GM23338 (cell line): ENCODE measurements around the gene ZIC5. TPM values are rescaled to one million over a fixed set of nuclear protein-coding genes. Genes with fewer than 3 reads are reported as not detected.

Experiments used
- ATAC-seq: fragments of 200-7000 bp; cut with Tn5 transposase; 3 replicates; pipeline ENCODE4 v1.9.1; 2020
- DNase-seq: peaks from one replicate; pipeline ENCODE4 v3.0.0-alpha.2; 2015; ENCODE audit warnings: low spot score
- H2AFZ ChIP-seq: fragments of 200-600 bp; sonication (generic); 2 replicates; pipeline ENCODE4 v1.8.0; 2016; ENCODE audit warnings: antibody characterized with exemption, mild to moderate bottlenecking, moderate library complexity
- H3F3A ChIP-seq: fragments of 200-600 bp; sonication (generic); replicated peaks from 2 replicates; pipeline ENCODE4 v1.8.0; 2017; ENCODE audit warnings: antibody characterized with exemption, mixed run types, low read depth
- H3K27ac ChIP-seq: fragments of 200-600 bp; sonication (generic); 2 replicates; pipeline ENCODE4 v1.6.1; 2016; ENCODE audit warnings: low read depth
- H3K27me3 ChIP-seq: fragments of 200-600 bp; sonication (generic); 2 replicates; pipeline ENCODE4 v1.8.0; 2016; ENCODE audit warnings: mild to moderate bottlenecking, mixed run types, moderate library complexity; ENCODE audit not compliant: insufficient read depth
- H3K36me3 ChIP-seq: fragments of 200-600 bp; sonication (generic); 2 replicates; pipeline ENCODE4 v1.8.0; 2016; ENCODE audit warnings: mild to moderate bottlenecking; ENCODE audit not compliant: insufficient read depth
- H3K4me1 ChIP-seq: fragments of 200-600 bp; sonication (generic); 2 replicates; pipeline ENCODE4 v1.8.0; 2016; ENCODE audit warnings: mild to moderate bottlenecking, moderate library complexity; ENCODE audit not compliant: insufficient read depth
- H3K4me2 ChIP-seq: fragments of 200-600 bp; sonication (generic); 2 replicates; pipeline ENCODE4 v1.7.1; 2017; ENCODE audit warnings: mixed run types
- H3K4me3 ChIP-seq: fragments of 200-600 bp; sonication (generic); 2 replicates; pipeline ENCODE4 v1.6.1; 2016; ENCODE audit warnings: mixed run types
- H3K79me2 ChIP-seq: fragments of 200-600 bp; sonication (generic); replicated peaks from 2 replicates; pipeline ENCODE4 v1.8.0; 2017; ENCODE audit warnings: mild to moderate bottlenecking; ENCODE audit not compliant: insufficient read depth
- H3K9me2 ChIP-seq: fragments of 200-600 bp; sonication (generic); 2 replicates; pipeline ENCODE4 v1.8.0; 2017; ENCODE audit not compliant: insufficient read depth
- H4K20me1 ChIP-seq: fragments of 200-600 bp; sonication (generic); replicated peaks from 2 replicates; pipeline ENCODE4 v1.8.0; 2017; ENCODE audit warnings: mild to moderate bottlenecking; ENCODE audit not compliant: insufficient read depth
- H3K27ac Mint-ChIP-seq: 2 replicates; pipeline ENCODE4 v1.8.0; 2020; ENCODE audit warnings: inconsistent platforms, mild to moderate bottlenecking, moderate library complexity, mixed read lengths
- H3K27me3 Mint-ChIP-seq: 3 replicates; pipeline ENCODE4 v1.8.0; 2022; ENCODE audit warnings: low read depth, mild to moderate bottlenecking, moderate library complexity, mixed read lengths, inconsistent platforms; ENCODE audit not compliant: insufficient read depth, poor library complexity
- H3K36me3 Mint-ChIP-seq: 3 replicates; pipeline ENCODE4 v1.8.0; 2021; ENCODE audit warnings: low read depth, mild to moderate bottlenecking, inconsistent platforms, moderate library complexity, mixed read lengths
- H3K4me1 Mint-ChIP-seq: 3 replicates; pipeline ENCODE4 v1.8.0; 2020; ENCODE audit warnings: mild to moderate bottlenecking, inconsistent platforms, mixed read lengths
- H3K4me3 Mint-ChIP-seq: 3 replicates; pipeline ENCODE4 v1.8.0; 2021; ENCODE audit warnings: moderate library complexity, mild to moderate bottlenecking, inconsistent platforms, mixed read lengths
- H3K9me3 Mint-ChIP-seq: 3 replicates; pipeline ENCODE4 v1.8.0; 2020; ENCODE audit warnings: moderate library complexity, mild to moderate bottlenecking, inconsistent platforms, mixed read lengths
- EZH2 ChIP-seq: fragments of 200-600 bp; sonication (generic); IDR thresholded peaks from one replicate; pipeline ENCODE4 v1.8.0; 2017; ENCODE audit warnings: antibody characterized with exemption, mild to moderate bottlenecking, low read depth; ENCODE audit not compliant: unreplicated experiment
- JUNB ChIP-seq: IDR thresholded peaks from one replicate; pipeline ENCODE4 v1.6.1; 2016; ENCODE audit warnings: antibody characterized with exemption; ENCODE audit not compliant: unreplicated experiment
- NANOG ChIP-seq: IDR thresholded peaks from 2 replicates; pipeline ENCODE4 v1.6.1; 2016; ENCODE audit warnings: antibody characterized with exemption, borderline replicate concordance
- POLR2AphosphoS5 ChIP-seq: IDR thresholded peaks from 2 replicates; pipeline ENCODE4 v1.6.1; 2016; ENCODE audit warnings: antibody characterized with exemption, low read depth
- REST ChIP-seq: IDR thresholded peaks from one replicate; pipeline ENCODE4 v1.6.1; 2018; ENCODE audit warnings: antibody characterized with exemption; ENCODE audit not compliant: unreplicated experiment
- STAT1 ChIP-seq: IDR thresholded peaks from one replicate; pipeline ENCODE4 v1.6.1; 2016; ENCODE audit warnings: antibody characterized with exemption; ENCODE audit not compliant: unreplicated experiment
- ZNF331 ChIP-seq: fragments of 250-450 bp; sonication (Bioruptor Pico); IDR thresholded peaks from 2 replicates; pipeline ENCODE4 v1.5.0; 2020; ENCODE audit warnings: low read depth, mild to moderate bottlenecking, moderate library complexity
- polyA plus RNA-seq: library from polyadenylated mRNA; unstranded; fragments of >200 nt; fragmentation: Nextera tagmentation; extraction: Ambion mirVana; gene quantifications from 2 replicates; pipeline ENCODE4 v1.2.1, GENCODE V29; 2016
- total RNA-seq: library from RNA; depleted of rRNA; stranded (reverse); fragments of >200 nt; shearing (Covaris generic); gene quantifications from 2 replicates; pipeline ENCODE4 v1.2.3, GENCODE V29; 2014
- TF ChIP-seq, protein P1 (sequence below): IDR thresholded peaks from 2 replicates; pipeline ENCODE4 v1.6.1; 2016; ENCODE audit warnings: antibody characterized with exemption
- TF ChIP-seq, protein P2 (sequence below): fragments of 250-450 bp; sonication (Bioruptor Pico); IDR thresholded peaks from 2 replicates; pipeline ENCODE4 v1.5.0; 2020; ENCODE audit warnings: mild to moderate bottlenecking, moderate library complexity

ZIC5 gene
- total and polyA plus RNA-seq, 2 experiments from 2014 or later: 14.1 to 28.0 TPM

GRCh38 chr13:99984461-99985240 lies 13.1 kb upstream of the ZIC5 start:
- H3K4me3 Mint-ChIP-seq: peak overlapping the region; percentile 97
- Histone ChIP-seq H3K27me3 (peaks cover 73% of the 10 kb centered on the region), H3F3A (peaks cover 35% of the 10 kb centered on the region), H4K20me1 (peaks cover 17% of the 10 kb centered on the region), H2AFZ (no peak overlapping the region), H3K4me2 (peak overlapping the region; percentile 87), H3K4me1 (peaks cover 28% of the 10 kb centered on the region), H3K9me2 (no peaks in the 10 kb centered on the region), H3K79me2 (peaks cover 52% of the 10 kb centered on the region), H3K27ac (0 out of 2 replicates have a peak overlapping the region, but pooled peaks have one; percentile 28), H3K36me3 (peaks cover 6% of the 10 kb centered on the region; the same call in 1 of the 2 replicates), H3K4me3 (peak overlapping the region; percentile 89)
- ATAC-seq (peak; percentile 0; the same call in 1 of the 3 replicates), DNase-seq (peak; percentile 74)
- H3K9me3 Mint-ChIP-seq: peaks cover 29% of the 10 kb centered on the region
- H3K4me1 Mint-ChIP-seq: peaks cover 29% of the 10 kb centered on the region
- no peak for TF ChIP-seq NANOG
- TF ChIP-seq POLR2AphosphoS5: peak; percentile 43
- TF ChIP-seq EZH2: peak; percentile 24
- no peak for TF ChIP-seq REST
- no peak for TF ChIP-seq ZNF331 (CRISPR knock-in tag)
- no peak for TF ChIP-seq JUNB
- TF ChIP-seq STAT1: no peak
- TF ChIP-seq, protein P1, sequence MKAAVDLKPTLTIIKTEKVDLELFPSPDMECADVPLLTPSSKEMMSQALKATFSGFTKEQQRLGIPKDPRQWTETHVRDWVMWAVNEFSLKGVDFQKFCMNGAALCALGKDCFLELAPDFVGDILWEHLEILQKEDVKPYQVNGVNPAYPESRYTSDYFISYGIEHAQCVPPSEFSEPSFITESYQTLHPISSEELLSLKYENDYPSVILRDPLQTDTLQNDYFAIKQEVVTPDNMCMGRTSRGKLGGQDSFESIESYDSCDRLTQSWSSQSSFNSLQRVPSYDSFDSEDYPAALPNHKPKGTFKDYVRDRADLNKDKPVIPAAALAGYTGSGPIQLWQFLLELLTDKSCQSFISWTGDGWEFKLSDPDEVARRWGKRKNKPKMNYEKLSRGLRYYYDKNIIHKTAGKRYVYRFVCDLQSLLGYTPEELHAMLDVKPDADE: no peak
- TF ChIP-seq, protein P2, sequence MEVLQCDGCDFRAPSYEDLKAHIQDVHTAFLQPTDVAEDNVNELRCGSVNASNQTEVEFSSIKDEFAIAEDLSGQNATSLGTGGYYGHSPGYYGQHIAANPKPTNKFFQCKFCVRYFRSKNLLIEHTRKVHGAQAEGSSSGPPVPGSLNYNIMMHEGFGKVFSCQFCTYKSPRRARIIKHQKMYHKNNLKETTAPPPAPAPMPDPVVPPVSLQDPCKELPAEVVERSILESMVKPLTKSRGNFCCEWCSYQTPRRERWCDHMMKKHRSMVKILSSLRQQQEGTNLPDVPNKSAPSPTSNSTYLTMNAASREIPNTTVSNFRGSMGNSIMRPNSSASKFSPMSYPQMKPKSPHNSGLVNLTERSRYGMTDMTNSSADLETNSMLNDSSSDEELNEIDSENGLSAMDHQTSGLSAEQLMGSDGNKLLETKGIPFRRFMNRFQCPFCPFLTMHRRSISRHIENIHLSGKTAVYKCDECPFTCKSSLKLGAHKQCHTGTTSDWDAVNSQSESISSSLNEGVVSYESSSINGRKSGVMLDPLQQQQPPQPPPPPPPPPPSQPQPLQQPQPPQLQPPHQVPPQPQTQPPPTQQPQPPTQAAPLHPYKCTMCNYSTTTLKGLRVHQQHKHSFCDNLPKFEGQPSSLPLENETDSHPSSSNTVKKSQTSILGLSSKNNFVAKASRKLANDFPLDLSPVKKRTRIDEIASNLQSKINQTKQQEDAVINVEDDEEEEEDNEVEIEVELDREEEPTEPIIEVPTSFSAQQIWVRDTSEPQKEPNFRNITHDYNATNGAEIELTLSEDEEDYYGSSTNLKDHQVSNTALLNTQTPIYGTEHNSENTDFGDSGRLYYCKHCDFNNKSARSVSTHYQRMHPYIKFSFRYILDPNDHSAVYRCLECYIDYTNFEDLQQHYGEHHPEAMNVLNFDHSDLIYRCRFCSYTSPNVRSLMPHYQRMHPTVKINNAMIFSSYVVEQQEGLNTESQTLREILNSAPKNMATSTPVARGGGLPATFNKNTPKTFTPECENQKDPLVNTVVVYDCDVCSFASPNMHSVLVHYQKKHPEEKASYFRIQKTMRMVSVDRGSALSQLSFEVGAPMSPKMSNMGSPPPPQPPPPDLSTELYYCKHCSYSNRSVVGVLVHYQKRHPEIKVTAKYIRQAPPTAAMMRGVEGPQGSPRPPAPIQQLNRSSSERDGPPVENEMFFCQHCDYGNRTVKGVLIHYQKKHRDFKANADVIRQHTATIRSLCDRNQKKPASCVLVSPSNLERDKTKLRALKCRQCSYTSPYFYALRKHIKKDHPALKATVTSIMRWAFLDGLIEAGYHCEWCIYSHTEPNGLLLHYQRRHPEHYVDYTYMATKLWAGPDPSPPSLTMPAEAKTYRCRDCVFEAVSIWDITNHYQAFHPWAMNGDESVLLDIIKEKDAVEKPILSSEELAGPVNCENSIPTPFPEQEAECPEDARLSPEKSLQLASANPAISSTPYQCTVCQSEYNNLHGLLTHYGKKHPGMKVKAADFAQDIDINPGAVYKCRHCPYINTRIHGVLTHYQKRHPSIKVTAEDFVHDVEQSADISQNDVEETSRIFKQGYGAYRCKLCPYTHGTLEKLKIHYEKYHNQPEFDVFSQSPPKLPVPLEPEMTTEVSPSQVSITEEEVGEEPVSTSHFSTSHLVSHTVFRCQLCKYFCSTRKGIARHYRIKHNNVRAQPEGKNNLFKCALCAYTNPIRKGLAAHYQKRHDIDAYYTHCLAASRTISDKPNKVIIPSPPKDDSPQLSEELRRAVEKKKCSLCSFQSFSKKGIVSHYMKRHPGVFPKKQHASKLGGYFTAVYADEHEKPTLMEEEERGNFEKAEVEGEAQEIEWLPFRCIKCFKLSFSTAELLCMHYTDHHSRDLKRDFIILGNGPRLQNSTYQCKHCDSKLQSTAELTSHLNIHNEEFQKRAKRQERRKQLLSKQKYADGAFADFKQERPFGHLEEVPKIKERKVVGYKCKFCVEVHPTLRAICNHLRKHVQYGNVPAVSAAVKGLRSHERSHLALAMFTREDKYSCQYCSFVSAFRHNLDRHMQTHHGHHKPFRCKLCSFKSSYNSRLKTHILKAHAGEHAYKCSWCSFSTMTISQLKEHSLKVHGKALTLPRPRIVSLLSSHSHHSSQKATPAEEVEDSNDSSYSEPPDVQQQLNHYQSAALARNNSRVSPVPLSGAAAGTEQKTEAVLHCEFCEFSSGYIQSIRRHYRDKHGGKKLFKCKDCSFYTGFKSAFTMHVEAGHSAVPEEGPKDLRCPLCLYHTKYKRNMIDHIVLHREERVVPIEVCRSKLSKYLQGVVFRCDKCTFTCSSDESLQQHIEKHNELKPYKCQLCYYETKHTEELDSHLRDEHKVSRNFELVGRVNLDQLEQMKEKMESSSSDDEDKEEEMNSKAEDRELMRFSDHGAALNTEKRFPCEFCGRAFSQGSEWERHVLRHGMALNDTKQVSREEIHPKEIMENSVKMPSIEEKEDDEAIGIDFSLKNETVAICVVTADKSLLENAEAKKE: no peak
- peak overlapping the region; percentile 97 for H3K27ac Mint-ChIP-seq
- H3K36me3 Mint-ChIP-seq: peaks cover 54% of the 10 kb centered on the region
- peaks cover 68% of the 10 kb centered on the region for H3K27me3 Mint-ChIP-seq
